KOPT-K1 (cell line): Measurements from ENCODE around the gene MORN4.
"Not testable (repeated sequence)": the region's sequence is repeated elsewhere in the genome, so short reads cannot be mapped to it uniquely, and the experiment has no call there.

Experiments
- H3K27ac ChIP-seq: fragments of 200-600 bp; sonication (generic); 2 replicates; pipeline ENCODE4 v1.5.1; 2016; ENCODE audit warnings: antibody characterized with exemption, mild to moderate bottlenecking, low read depth, low read length; ENCODE audit not compliant: poor library complexity, severe bottlenecking
- H3K36me3 ChIP-seq: fragments of 200-600 bp; sonication (generic); 2 replicates; pipeline ENCODE4 v1.5.1; 2017; ENCODE audit warnings: antibody characterized with exemption, mild to moderate bottlenecking, low read length, moderate library complexity; ENCODE audit not compliant: insufficient read depth
- H3K9me3 ChIP-seq: fragments of 200-600 bp; sonication (generic); 2 replicates; pipeline ENCODE4 v1.5.1; 2017; ENCODE audit warnings: antibody characterized with exemption, low read length, mild to moderate bottlenecking; ENCODE audit not compliant: insufficient read depth, poor library complexity, severe bottlenecking

The MORN4 gene

GRCh38 chr10:97649405-97649750 is 16.1 kb upstream of the MORN4 start:
- H3K36me3 ChIP-seq: peaks cover 49% of the 10 kb centered on the region
- not testable (repeated sequence) for H3K9me3 ChIP-seq, H3K27ac ChIP-seq

GRCh38 chr10:97648562-97649404 is 15.5 kb upstream of the MORN4 start:
- Histone ChIP-seq H3K27ac (no peak overlapping the region), H3K36me3 (peaks cover 44% of the 10 kb centered on the region), H3K9me3 (no peaks in the 10 kb centered on the region)

GRCh38 chr10:97647556-97647955 is 14.3 kb upstream of the MORN4 start:
- Histone ChIP-seq H3K36me3 (peaks cover 34% of the 10 kb centered on the region), H3K9me3 (no peaks in the 10 kb centered on the region), H3K27ac (no peak overlapping the region)

DNA sequence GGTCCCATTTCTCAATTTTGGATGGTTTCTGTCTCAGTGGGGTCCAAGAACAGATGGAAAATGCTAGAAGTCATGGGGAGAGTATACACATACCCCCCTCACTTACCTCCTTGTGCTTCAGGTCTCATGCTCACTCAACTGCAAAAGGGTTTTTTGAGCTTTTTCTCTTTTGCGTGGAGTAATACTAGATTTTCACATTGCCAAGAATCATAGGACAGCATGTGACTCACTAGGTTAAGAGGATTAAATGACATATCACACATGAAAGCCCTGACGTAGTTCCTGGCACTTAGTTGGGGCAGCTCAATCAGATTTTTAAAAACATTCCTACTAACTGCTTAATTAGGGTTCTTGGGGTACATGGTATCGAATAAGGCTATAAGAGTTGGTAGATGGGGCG is 11.6 kb upstream of the MORN4 start:
- Histone ChIP-seq H3K9me3 (no peaks in the 10 kb centered on the region), H3K36me3 (peaks cover 20% of the 10 kb centered on the region; the same call in 1 of the 2 replicates), H3K27ac (no peak overlapping the region)

- no peak overlapping the region for H3K27ac ChIP-seq
- no peaks in the 10 kb centered on the region for H3K9me3 ChIP-seq
- peaks cover 19% of the 10 kb centered on the region; the same call in 1 of the 2 replicates for H3K36me3 ChIP-seq
These were observed 10.2 kb upstream of the MORN4 start for GRCh38 chr10:97643441-97643985.

- not testable (repeated sequence) for H3K27ac ChIP-seq, H3K9me3 ChIP-seq
- H3K36me3 ChIP-seq: peaks cover 15% of the 10 kb centered on the region; the same call in 1 of the 2 replicates
These were observed 9.3 kb upstream of the MORN4 start for GRCh38 chr10:97642471-97643159.

DNA sequence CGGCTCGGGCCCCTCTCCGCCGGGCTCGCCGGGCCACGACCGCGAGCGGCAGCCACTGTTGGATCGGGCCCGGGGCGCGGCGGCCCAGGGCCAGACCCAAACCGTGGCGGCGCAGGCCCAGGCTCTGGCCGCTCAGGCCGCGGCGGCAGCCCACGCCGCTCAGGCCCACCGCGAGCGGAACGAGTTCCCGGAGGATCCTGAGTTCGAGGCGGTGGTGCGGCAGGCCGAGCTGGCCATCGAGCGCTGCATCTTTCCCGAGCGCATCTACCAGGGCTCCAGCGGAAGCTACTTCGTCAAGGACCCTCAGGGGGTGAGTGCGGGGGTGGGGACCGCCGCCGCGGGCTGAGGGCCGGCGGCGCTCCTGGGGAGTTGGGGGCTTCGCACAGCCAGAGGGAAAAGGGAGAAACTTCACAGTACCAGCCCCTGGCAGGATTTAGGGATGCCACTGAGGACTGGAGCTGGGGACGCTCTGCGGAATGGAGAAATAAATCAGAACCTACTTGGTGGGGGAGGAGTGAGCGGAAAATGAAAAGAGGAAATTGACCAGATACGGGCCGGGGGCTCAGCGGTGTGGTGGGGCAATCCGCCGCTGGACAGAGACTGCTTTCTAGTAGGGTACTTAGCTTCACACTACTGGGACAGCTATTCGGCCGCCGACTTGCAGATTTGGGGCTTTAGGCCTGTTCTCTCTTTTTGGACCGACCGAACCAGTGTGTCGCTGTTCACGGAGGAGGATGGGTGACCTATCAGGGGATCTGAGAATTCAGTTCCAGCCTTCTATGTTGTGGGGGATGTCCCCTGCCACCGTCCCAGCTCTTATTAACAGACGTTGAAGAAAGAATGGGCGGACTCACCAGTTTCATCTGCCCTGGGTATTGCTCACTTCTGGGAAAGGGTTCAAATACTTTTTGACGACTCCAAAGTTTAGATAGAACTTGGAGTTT is 7.8 kb upstream of the MORN4 start:
- Histone ChIP-seq H3K27ac (peak overlapping the region; percentile 54), H3K36me3 (peaks cover 13% of the 10 kb centered on the region; the same call in 1 of the 2 replicates)

DNA sequence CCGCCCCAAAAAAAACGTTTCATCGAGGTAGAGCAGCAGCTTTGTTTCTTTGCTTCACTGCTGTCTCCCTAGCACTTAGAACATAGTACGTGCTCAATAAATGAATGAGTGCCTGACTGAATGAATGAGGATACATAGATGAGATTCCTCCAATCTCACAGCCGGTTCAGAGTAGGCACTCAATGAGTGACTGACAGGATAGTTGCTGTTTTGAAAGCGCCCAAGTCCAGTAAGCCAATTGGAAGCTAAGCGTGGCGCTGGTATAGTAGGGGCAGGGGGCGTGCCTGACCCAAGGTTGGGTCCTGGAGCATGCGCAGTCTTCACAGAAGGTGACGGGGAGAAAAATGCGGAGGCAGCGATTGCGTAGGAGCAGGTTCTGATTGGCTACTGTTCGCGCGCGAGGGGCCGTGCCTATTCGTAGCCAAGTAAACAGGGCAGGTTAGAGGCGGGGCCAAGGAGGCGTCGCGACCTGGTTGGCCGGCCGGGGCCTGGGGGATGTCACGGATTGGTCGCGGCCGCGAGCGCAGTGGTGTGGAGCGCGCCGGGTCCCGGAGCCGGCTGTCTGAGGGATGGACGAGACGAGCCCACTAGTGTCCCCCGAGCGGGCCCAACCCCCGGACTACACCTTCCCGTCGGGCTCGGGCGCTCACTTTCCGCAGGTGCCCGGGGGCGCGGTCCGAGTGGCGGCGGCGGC is 7.0 kb upstream of the MORN4 start, which contains the start of gene PI4K2A:
TSS of gene PI4K2A (plus strand) at position 498 of the 694 bp plus-strand sequence. CDS start at position 570, 72 bp downstream.
- Histone ChIP-seq H3K9me3 (no peaks in the 10 kb centered on the region), H3K36me3 (peaks cover 10% of the 10 kb centered on the region; the same call in 1 of the 2 replicates), H3K27ac (peak within 1 kb of the TSS; percentile 54)

More for the DNA sequence above, 7.8 kb upstream of the MORN4 start:
- no peaks in the 10 kb centered on the region for H3K9me3 ChIP-seq

DNA sequence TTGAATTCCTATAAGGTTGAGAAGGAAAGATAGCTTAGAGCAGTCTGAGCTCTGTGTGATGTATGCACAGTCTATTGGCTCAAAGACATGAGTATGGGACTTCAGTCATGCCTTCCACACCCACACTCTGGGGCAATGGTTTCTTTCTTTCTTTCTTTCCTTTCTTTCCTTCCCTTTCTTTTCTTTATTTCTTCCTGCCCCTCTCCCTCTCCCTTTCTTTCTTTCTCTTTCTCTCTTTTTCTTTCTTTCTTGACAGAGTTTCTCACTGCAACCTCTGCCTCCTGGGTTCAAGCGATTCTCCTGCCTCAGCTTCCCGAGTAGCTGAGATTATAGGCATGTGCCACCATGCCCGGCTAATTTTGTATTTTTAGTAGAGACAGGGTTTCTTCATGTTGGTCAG is 5.8 kb upstream of the MORN4 start:
- not testable (repeated sequence) for H3K9me3 ChIP-seq, H3K27ac ChIP-seq, H3K36me3 ChIP-seq

- Histone ChIP-seq H3K36me3 (no peaks in the 10 kb centered on the region), H3K9me3 (no peaks in the 10 kb centered on the region), H3K27ac (no peak overlapping the region)
These were observed 2.3 kb upstream of the MORN4 start for GRCh38 chr10:97635577-97635976.

GRCh38 chr10:97633921-97634320 is 621 bp upstream of the MORN4 start:
- no peak overlapping the region for H3K27ac ChIP-seq
- no peaks in the 10 kb centered on the region for H3K36me3 ChIP-seq
- H3K9me3 ChIP-seq: no peaks in the 10 kb centered on the region

GRCh38 chr10:97631098-97631497 is 2.2 kb downstream of the MORN4 start:
- H3K9me3 ChIP-seq: no peaks in the 10 kb centered on the region
- no peak overlapping the region for H3K27ac ChIP-seq
- H3K36me3 ChIP-seq: no peaks in the 10 kb centered on the region

- H3K9me3 ChIP-seq: no peaks in the 10 kb centered on the region
These were observed 4.0 kb downstream of the MORN4 start for GRCh38 chr10:97629289-97629688.

GRCh38 chr10:97628228-97628627 is 5.1 kb downstream of the MORN4 start:
- H3K9me3 ChIP-seq: no peaks in the 10 kb centered on the region
- no peak overlapping the region for H3K27ac ChIP-seq
- H3K36me3 ChIP-seq: no peaks in the 10 kb centered on the region

More at GRCh38 chr10:97629289-97629688, 4.0 kb downstream of the MORN4 start:
- no peaks in the 10 kb centered on the region for H3K36me3 ChIP-seq
- no peak overlapping the region for H3K27ac ChIP-seq
